Cardiac fibroblast (primary cell): ENCODE measurements around the gene STX18.
A peak's percentile ranks its signal among the peaks of the same experiment; 100 is the strongest.
"Not testable (repeated sequence)": the region's sequence is repeated elsewhere in the genome, so short reads cannot be mapped to it uniquely, and the experiment has no call there.

Experiments
- DNase-seq, 2 donors: peaks; one replicate each; pipeline versions ENCODE4 v3.0.0 to v3.0.0-alpha.2; 2010; ENCODE audit warnings: low read depth in 2 of 2
- H3K4me3 ChIP-seq, 2 donors: replicated peaks in 1 of 2; 1 replicate in 1 of 2; 2 replicates in 1 of 2; pipeline ENCODE4 v1.5.1; 2011; ENCODE audit warnings: low read depth in 2 of 2, low read length in 2 of 2, mild to moderate bottlenecking in 2 of 2, moderate library complexity in 1 of 2
- TF ChIP-seq, protein P1 (sequence below): IDR thresholded peaks from one replicate; pipeline ENCODE4 v1.5.1; 2011; ENCODE audit warnings: low read depth, mild to moderate bottlenecking, low read length, inconsistent platforms

The STX18 gene

GRCh38 chr4:4474476-4474875 is 67.4 kb downstream of the STX18 start:
- TF ChIP-seq, protein P1, sequence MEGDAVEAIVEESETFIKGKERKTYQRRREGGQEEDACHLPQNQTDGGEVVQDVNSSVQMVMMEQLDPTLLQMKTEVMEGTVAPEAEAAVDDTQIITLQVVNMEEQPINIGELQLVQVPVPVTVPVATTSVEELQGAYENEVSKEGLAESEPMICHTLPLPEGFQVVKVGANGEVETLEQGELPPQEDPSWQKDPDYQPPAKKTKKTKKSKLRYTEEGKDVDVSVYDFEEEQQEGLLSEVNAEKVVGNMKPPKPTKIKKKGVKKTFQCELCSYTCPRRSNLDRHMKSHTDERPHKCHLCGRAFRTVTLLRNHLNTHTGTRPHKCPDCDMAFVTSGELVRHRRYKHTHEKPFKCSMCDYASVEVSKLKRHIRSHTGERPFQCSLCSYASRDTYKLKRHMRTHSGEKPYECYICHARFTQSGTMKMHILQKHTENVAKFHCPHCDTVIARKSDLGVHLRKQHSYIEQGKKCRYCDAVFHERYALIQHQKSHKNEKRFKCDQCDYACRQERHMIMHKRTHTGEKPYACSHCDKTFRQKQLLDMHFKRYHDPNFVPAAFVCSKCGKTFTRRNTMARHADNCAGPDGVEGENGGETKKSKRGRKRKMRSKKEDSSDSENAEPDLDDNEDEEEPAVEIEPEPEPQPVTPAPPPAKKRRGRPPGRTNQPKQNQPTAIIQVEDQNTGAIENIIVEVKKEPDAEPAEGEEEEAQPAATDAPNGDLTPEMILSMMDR: no peak
- peak in 1 of 2 donors; percentile 14 for DNase-seq
- no peak overlapping the region for H3K4me3 ChIP-seq

DNA sequence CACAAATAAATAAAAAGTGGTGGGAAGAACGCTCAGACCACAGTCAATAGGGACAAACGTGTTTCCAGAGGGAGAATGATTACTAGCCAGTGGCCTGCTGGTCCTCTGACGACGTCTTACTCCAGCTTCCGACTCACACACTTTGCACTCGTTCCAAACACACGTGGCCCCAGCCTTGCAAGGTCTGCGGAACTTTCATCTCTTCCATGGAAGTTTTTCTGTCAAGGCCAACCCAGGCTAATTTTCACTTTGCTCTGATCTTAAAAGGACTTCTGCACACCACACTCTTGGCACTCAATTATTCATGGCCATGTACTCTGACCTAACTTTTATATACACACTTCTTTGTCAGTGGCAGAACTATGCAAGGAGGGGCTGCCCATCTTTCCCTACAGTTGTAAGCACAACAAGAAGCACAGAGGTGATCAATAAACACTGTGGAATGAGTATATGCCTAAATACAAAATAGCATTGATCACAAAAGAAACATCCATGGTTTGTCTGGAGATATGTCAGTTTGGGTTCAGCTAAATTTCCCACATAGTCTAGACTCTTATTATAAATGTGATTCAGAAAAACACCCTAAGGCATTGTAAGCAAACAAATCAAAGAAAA is 69.4 kb downstream of the STX18 start:
- no peak for DNase-seq
- TF ChIP-seq, protein P1: no peak

GRCh38 chr4:4471195-4471594 is 70.7 kb downstream of the STX18 start:
- no peak for DNase-seq
- no peak overlapping the region for H3K4me3 ChIP-seq
- TF ChIP-seq, protein P1: no peak

More for the DNA sequence above, 69.4 kb downstream of the STX18 start:
- no peak overlapping the region for H3K4me3 ChIP-seq

DNA sequence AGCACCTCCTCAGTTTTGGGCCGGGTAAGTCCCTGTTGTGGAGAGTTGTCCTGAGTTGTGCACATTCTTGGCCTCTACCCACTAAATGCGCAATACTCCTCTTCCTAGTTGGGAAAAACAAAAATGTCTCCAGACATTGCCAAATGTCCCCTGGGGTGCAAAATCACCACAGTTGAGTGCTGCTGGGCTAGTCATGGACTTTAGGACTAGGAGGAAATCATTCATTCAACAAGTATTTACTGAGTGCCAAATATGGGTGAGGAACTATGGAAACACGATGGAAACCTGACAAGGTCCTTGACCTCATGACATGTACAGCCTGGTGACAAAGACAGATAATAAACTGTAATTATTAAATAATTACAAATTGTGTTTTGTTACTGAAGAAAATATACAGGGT is 71.6 kb downstream of the STX18 start:
- TF ChIP-seq, protein P1: no peak
- H3K4me3 ChIP-seq: no peak overlapping the region
- peak; percentile 50 to 66 for DNase-seq

DNA sequence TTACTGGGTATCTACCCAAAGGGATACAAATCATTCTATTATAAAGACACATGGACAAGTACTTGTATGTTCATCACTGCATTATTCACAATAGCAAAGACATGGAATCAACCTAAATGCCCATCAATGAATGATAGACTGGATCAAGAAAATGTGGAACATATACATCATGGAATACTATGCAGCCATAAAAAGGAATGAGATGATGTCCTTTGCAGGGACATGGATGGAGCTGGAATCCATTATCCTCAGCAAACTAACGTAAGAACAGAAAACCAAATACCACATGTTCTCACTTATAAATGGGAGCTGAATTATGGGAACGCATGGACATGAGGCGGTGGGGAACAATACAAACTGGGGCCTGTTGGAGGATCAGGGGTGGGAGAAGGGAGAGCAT is 76.6 kb downstream of the STX18 start:
- DNase-seq, H3K4me3 ChIP-seq: not testable (repeated sequence)

DNA sequence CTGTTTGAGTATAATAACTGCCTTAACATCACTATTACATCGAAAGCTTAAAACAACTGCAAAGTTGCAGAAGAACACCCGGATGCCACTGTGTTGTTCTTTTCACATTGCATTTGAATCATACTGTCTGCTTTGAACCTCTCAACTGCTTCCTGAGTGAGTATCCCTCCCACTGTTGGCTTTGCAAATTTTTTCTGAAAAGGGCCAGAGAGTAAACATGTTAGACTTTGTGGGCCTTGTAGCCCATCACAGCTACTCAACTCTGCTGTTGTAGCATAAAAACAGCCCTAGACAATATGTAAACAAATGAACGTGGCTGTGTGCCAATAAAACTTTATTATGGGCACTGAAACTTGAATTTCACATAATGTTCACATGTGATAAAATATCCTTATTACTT is 78.9 kb downstream of the STX18 start:
- TF ChIP-seq, protein P1: no peak
- H3K4me3 ChIP-seq: no peak overlapping the region
- DNase-seq: peak in 1 of 2 donors; percentile 33

GRCh38 chr4:4461850-4462249 is 80.0 kb downstream of the STX18 start:
- TF ChIP-seq, protein P1: no peak
- H3K4me3 ChIP-seq: no peak overlapping the region
- DNase-seq: no peak
